GM18520 (cell line): ENCODE results near the gene RIMKLB.
"Not testable (repeated sequence)": the region's sequence is repeated elsewhere in the genome, so short reads cannot be mapped to it uniquely, and the experiment has no call there.

ENCODE experiments used
- ATAC-seq: cut with Tn5 transposase; IDR thresholded peaks from one replicate; pipeline ENCODE4 v1.9.1; 2021; ENCODE audit not compliant: unreplicated experiment

The RIMKLB gene

DNA sequence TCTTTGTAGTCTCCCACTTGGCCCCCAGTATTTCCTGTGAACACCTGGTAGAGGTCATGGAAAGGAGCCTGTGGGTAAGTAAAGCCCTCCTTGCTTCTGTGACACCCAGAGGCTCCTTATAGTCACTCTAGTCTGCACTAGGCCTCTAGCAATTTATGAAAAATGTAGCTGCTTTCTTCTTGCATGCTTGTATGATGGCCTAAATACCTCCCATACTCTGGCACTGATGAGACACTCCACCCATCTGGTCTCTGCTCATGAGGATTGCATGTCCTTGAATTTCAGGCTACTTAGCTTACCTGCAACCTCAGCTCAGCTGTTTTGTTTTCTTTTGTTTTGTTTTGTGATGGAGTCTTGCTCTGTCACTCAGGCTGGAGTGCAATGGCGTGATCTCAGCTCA, 120.1 kb downstream of the RIMKLB start:
- ATAC-seq, result no peak

DNA sequence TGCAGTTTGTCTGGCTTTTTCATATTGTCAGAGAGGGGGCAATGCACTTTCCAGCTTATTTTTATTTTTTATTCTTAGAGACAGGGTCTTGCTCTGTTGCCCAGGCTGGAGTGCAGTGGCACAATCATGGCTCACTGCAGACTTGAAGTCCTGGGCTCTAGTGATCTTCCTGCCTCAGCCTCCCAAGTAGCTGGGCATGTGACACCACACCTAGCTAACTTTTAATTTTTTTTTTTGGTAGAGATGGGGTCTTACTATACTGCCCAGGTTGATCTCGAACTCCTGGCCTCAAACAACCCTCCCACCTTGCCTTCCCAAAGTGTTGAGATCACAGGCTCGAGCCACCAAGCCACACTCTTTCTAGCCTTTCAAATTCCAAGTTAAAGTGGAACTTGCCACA, 120.7 kb downstream of the RIMKLB start:
- ATAC-seq, result no peak

DNA sequence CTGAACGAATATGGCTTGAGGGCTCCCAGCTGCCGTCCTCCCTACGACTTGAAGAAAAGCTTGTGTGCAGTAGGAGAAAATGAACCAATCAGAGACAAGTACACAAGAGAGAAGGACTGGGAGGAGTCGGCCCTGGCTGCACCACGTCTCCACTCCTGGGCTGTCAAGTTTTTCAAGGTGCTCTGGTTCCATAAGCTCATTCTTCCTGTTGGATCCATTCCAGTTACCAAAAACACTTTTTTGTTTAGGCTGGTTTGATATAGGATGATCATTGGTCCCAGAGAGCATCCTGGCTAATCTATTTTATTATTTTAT, 121.8 kb downstream of the RIMKLB start:
- no peak for ATAC-seq

DNA sequence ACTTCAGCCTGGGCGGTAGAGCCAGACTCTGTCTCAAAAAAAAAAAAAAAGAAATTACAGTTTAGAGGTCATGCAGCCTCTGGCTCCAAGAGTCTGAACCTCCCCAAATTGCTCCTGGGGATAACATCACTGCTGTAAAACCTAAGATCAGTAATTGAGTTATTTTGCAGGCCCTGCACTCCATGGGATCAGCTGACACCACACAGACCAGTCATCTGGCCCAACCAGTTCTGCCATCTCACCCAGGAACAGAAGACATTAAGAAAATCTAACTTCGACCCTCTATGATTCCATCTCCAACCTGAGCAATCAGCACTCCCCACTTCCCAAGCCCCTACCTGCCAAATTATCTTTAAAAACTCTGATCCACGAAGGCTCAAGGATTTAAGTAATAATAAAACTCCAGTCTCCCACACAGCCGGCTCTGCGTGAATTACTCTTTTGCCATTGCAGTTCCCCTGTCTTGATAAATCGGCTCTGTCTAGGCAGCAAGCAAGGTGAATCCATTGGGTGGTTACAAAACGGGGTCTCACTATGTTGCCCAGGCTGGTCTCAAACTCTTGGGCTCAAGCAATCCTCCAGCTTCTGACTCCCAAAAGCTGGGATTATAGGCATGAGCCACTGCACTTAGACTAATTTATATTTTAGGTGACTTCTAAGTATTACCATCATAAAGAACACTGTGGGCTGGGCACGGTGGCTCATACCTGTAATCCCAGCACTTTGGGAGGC, 123.1 kb downstream of the RIMKLB start:
- not testable (repeated sequence) for ATAC-seq

DNA sequence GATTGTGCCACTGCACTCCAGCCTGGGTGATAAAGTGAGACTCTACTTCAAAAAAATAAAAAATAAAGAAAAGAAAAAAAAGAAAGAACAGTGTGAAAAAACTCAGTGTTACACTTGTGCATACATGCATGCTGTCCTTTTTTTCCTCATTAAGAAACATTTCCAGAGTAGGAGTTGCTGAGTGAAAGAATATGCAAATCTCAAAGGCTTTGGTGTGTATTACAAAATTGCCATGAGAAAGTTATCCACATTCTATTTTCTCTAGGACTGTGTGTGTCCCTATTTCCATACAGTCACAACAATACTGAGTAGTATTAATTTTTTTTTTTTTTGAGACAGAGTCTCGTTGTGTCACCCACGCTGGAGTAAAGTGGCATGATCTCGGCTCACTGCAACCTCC, 123.8 kb downstream of the RIMKLB start:
- no peak for ATAC-seq

DNA sequence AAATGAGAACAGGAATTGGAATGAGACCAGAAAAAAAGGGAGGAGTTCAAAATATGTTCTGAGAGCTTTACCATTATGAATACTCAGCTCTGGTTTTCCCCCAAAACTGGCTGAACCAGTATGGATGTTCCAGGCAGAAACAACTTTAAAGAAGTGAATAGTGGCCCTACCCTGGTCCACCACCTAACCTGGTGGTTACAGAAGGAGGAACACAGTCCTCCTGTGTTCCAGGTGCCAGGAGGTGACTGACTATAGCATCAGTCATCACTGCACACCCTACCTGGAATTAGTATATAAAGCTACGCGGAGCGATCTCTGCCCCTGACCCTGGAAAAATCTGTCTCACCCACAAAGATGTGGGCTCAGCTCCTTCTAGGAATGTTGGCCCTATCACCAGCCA, 124.5 kb downstream of the RIMKLB start, which contains the start of gene A2ML1:
Gene A2ML1 (plus strand): TSS at position 324 of the 400 bp plus-strand sequence. CDS start 31 bp downstream, at position 355.
- ATAC-seq, result no peak

DNA sequence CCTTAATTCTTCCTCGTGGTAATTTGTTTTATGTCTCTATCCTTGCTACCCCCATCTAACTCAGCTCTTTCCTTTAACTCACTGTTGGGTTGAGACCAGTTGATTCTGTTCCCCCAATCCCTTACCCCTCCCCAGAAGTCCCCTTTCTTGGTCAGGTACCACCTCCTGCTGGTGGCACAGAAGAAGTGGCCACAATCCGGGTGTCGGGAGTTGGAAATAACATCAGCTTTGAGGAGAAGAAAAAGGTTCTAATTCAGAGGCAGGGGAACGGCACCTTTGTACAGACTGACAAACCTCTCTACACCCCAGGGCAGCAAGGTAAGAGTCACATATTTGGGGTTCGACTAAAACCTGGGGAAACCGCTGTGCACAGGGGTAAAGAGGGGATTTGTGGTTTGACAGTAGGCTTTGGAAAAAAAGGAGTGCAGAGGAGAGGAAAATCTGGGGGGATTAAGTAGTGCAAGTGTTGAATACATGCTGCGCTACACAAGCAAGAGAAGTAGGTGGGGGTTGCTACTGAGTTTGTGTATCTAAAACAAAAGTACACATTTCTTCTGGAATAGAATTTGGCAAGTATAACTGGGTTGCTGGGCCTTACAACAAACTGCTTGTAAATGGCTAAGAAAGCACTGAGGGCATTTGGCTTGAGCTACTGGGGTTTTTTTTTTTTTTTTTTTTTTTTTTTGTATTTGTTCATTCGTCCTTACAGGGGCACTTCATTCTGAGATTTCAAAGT, 125.9 kb downstream of the RIMKLB start:
- ATAC-seq, result no peak

DNA sequence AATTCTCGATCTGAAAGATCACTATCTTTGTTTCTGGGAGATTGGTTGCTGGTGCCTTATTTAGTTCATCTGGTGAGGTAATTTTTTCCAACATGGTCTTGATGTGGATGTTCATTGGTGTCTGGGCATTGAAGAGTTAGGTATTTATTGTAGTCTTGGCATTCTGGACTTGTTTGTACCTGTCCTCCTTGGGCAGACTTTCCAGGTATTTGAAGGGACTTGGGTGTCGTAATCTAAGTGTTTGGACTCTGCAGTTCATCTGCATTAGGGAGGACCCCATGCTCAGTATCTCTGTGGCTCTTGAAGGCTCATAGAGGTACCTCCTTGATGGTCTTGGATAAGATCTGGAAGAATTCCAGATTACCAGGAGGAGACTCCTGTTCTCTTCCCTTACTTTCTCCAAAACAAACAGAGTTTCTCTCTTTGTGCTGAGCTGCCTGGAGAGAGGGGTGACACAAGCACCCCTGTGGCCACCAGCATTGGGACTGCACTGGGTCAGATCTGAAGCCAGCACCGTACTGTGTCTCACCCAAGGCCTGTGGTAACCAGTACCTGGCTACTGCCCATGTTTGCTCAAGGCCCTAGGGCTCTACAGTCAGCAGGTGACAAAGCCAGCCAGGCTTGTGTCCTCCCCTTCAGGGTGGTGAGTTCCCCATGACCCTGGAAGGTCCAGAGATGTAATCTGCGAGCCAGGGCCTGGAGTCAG, 129.9 kb downstream of the RIMKLB start:
- ATAC-seq, result no peak

DNA sequence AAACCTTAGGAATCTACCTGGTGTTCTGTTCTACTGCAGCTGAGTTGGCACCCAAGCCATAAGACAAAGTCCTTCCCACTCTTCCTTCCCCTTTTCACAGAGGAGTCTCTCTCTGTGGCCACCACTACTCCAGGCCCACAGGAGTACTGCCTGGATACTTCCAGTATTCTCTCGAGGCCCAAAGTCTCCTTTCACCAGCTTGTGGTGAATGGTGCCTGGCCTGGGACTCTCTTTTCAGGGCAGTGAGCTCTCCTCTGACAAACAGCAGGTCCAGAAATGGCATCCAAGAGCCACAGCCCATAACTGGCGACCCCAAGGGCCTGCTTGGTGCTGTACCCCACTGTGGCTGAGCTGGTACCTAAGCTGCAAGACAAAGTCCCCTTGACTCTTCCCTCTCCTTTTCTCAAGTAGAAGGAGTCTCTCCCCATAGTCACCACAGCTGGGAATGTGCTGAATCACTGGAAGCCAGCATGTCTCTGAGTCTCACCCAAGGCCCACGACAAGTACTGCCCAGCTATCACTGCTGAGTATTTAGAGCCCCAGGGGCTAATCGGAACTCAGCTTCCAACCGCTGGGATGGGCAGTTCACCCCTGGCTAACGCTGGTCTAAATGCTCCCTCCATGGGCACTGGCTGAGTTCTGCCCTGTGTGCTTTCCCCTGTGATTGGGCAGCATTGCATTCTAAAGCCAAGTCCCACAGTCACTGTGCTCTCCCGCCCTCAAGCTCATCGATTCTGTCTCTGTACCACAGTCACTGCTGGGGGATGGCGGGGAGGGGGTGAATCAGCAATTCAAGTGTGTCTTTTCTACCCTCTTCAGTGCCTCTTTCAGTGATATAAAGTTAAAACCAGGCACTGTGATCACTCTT, 130.7 kb downstream of the RIMKLB start:
- no peak for ATAC-seq

DNA sequence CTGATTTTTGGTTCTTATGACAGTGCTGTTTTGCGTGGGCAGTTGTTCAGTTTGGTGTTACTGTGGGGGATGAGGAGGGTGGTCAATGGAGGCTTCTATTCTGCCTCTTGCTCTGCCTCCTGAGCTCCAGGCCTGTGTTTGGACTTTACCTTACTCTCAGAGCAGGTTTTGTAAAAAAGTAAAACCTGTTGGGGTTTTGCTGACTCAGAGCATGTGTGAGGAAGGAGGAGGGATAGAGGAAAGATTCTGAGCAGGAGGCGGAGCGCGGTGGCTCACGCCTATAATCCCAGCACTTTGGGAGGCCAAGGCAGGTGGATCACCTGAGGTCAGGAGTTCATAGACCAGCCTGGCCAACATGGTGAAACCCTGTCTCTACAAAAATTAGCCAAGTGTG, 131.3 kb downstream of the RIMKLB start:
- no peak for ATAC-seq

DNA sequence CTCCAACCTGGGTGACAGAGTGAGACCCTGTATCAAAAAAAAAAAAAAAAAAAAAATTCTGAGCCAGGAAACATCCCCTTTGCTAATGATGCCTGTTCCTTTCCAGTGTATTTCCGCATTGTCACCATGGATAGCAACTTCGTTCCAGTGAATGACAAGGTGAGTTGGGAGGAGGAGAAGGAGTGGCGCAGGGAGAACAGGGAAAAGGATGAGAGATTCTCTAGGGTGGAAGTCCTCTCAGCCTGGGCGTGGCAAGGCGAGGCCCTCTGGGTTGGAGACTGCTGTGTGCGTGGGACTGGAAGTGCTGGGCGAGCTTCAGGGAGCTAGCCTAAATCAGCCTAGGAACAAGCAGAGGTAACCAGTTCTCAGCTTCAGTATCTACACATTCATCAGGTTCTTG, 131.8 kb downstream of the RIMKLB start:
- ATAC-seq, result no peak

DNA sequence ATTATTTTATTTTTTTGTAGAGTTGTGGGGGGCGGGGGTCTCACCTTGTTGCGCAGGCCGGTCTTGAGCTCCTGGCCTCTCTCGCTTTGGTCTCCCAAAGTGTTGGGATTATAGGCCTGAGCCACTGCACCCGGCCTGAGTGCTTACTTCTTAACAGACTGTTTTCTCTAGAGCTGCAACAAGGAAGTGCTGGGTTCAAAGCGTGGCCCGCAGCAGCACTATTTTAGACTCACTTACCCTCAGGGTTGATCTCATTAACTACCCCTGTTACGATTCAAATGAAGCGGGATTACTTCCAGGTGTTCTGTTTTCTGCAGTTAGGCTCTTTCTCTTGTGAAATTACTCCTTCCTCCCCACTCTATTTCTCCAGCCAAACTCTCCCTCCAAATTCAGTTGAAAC, 133.3 kb downstream of the RIMKLB start:
- no peak for ATAC-seq

DNA sequence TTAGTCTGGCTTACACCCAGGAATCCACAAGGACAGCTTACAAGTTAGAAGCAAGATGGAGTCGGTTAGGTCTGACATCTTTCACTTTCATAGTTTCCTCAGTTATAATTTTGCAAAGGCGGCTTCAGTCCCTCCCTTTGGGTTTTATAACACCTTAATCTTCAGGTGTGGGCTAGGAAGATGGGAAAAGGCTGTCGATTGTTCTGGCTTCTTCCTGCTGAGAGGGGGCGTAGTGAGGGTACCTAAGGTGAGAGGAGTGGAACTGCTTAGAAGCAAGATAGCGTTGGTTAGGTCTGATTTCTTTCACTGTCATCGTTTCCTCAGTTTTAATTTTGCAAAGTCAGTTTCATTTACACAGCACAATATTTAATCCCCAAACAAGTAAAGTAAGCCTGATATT, 134.7 kb downstream of the RIMKLB start:
- no peak for ATAC-seq
